Activated CD4-positive, alpha-beta memory T cell treated with anti-CD3 and anti-CD28 coated beads, Interleukin-2, amount 10 ng/mL, durations not matched to agents 7 days and 5 days (primary cell): ENCODE measurements around the gene IFITM10. TPM values are rescaled to one million over a fixed set of nuclear protein-coding genes. Genes with fewer than 3 reads are reported as not detected.

Experiments used
- CTCF ChIA-PET: fragments of 350-600 bp; sonication (Branson Sonifier 250); formaldehyde crosslinking; loops from one replicate; lab custom pipeline; 2021; ENCODE audit warnings: antibody characterized with exemption, inconsistent platforms; lab: Charles Lee
- POLR2A ChIA-PET: fragments of 350-600 bp; sonication (Branson Sonifier 250); formaldehyde crosslinking; loops from one replicate; lab custom pipeline; 2021; ENCODE audit warnings: antibody characterized with exemption; lab: Charles Lee
- DNase-seq: peaks from one replicate; pipeline ENCODE4 v3.0.0-alpha.2; 2020
- H3K27ac Mint-ChIP-seq: one replicate; pipeline ENCODE4 v1.8.0; 2021; ENCODE audit warnings: mild to moderate bottlenecking, mixed read lengths
- H3K27me3 Mint-ChIP-seq: one replicate; pipeline ENCODE4 v1.8.0; 2021; ENCODE audit warnings: mixed read lengths
- H3K36me3 Mint-ChIP-seq: one replicate; pipeline ENCODE4 v1.8.0; 2021; ENCODE audit warnings: low read depth, mixed read lengths
- H3K4me1 Mint-ChIP-seq: one replicate; pipeline ENCODE4 v1.8.0; 2021; ENCODE audit warnings: mixed read lengths
- H3K4me3 Mint-ChIP-seq: one replicate; pipeline ENCODE4 v1.8.0; 2021; ENCODE audit warnings: mild to moderate bottlenecking, mixed read lengths
- H3K9me3 Mint-ChIP-seq: one replicate; pipeline ENCODE4 v1.8.0; 2021; ENCODE audit warnings: mixed read lengths
- total RNA-seq, 2 experiments: library from RNA; stranded (reverse); gene quantifications; one replicate each; pipeline ENCODE4 v1.2.3, GENCODE V29; 2021

The IFITM10 gene
- total RNA-seq, 2 experiments from 2014 or later, result 0.70 to 1.3 TPM

DNA sequence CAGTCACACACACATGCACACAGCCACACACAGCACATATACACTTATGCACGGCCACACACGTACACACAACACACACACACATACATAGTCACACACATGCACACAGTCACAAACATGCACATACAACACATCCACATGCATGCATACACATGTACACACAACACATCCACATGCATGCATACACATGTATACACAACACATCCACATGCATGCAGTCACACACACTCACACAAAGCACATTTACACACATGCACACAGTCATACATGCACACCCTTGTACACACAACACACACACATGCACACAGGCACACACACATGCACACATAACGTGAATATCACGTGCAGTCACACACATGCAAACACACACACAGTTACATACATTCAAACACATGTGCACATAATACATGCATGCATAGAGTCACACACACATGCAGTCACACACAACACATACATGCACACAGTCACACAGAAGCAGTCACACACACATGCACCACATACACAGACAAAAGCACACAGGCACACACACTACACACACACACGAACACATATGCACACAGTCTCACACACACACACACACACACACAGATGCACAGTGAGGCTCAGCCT lies 18.8 kb downstream of the IFITM10 start:
- CTCF ChIA-PET, result no interaction called here
- Mint-ChIP-seq H3K4me1 (peaks cover 37% of the 10 kb centered on the region), H3K9me3 (peaks cover 18% of the 10 kb centered on the region), H3K27me3 (peaks cover 53% of the 10 kb centered on the region), H3K27ac (peak overlapping the region; percentile 37), H3K4me3 (no peak overlapping the region), H3K36me3 (peaks cover 11% of the 10 kb centered on the region)
- DNase-seq, result no peak
- POLR2A ChIA-PET, result no interaction called here

GRCh38 chr11:1730059-1730629 lies 20.3 kb downstream of the IFITM10 start:
- Mint-ChIP-seq H3K4me1 (peaks cover 37% of the 10 kb centered on the region), H3K27ac (no peak overlapping the region), H3K4me3 (no peak overlapping the region), H3K9me3 (peaks cover 12% of the 10 kb centered on the region), H3K36me3 (peaks cover 4% of the 10 kb centered on the region), H3K27me3 (peaks cover 50% of the 10 kb centered on the region)
- ChIA-PET CTCF (no interaction called here), POLR2A (no interaction called here)
- DNase-seq, result no peak

DNA sequence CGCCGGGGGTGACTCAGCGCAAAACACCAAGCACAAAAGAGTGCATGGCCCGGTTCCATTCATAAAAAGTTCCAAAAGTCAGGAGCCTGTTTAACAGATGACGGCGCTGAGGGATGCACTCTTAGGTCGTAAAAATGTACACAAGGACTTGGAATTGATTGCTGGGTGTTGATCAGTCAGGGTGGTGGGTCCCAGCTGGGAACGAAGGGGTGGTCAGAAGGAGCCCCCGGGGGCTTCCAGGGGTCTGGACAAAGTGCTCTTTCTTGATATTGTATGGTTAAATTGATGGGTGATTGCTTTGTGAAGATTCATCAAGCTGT lies 20.7 kb downstream of the IFITM10 start:
- no peak for DNase-seq
- H3K36me3 Mint-ChIP-seq, result peaks cover 4% of the 10 kb centered on the region
- CTCF ChIA-PET, result no interaction called here
- POLR2A ChIA-PET, result no interaction called here
- peaks cover 12% of the 10 kb centered on the region for H3K9me3 Mint-ChIP-seq
- peaks cover 50% of the 10 kb centered on the region for H3K27me3 Mint-ChIP-seq
- peaks cover 37% of the 10 kb centered on the region for H3K4me1 Mint-ChIP-seq
- no peak overlapping the region for H3K4me3 Mint-ChIP-seq
- H3K27ac Mint-ChIP-seq, result no peak overlapping the region

- Mint-ChIP-seq H3K27ac (peak overlapping the region; percentile 15), H3K27me3 (peaks cover 50% of the 10 kb centered on the region), H3K36me3 (peaks cover 4% of the 10 kb centered on the region), H3K4me3 (no peak overlapping the region), H3K4me1 (peaks cover 33% of the 10 kb centered on the region), H3K9me3 (peaks cover 12% of the 10 kb centered on the region)
- no peak for DNase-seq
- ChIA-PET POLR2A (no interaction called here), CTCF (no interaction called here)
These were observed 21.3 kb downstream of the IFITM10 start for GRCh38 chr11:1728931-1729691.

DNA sequence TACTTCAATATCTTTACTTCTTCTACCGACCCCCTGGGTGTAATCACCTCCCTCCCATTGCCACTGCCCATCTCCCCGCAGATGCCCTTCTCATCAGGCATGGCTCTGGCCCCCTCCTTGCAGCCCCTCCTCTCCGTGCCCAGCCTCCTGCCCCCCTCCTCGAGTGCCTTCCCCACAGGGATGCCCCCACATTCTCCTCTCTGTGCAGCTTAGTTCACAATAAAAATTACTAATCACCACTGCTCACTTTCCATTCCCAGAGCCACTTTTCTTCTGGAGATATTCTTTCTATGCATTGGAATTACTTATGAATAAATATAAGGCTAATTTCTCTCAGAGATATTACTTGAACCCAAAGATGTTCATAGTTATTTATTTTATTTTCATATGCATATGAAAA lies 22.1 kb downstream of the IFITM10 start:
- Mint-ChIP-seq H3K4me3 (no peak overlapping the region), H3K27me3 (peaks cover 48% of the 10 kb centered on the region), H3K4me1 (peaks cover 33% of the 10 kb centered on the region), H3K9me3 (peaks cover 12% of the 10 kb centered on the region), H3K27ac (no peak overlapping the region), H3K36me3 (peaks cover 4% of the 10 kb centered on the region)
- CTCF ChIA-PET, result interaction anchor here (1.5 kb wide), 1 partner anchor 34 kb away, joined by 3 read pairs; no protein-coding TSS in a partner anchor
- POLR2A ChIA-PET, result no interaction called here
- no peak for DNase-seq

DNA sequence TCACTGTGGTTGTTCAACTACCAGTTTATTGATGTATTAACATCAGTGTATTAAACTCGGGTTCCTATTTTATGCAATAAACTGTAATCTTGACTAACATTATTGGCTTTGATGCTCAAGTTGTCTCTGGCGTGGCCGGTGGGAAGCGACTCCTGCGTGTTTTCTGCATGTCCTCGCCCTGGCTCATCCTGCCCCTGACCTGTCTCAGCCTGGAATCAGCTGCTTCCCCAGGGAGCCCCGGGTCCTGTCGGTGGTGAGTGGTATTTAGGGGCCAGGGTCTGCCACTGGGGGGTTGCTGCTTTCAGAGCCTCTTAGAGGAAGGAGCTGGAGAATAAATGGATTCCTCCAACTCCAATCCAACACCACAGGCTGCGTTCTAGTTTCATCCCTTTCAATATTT lies 22.5 kb downstream of the IFITM10 start:
- Mint-ChIP-seq H3K4me3 (no peak overlapping the region), H3K9me3 (peaks cover 12% of the 10 kb centered on the region), H3K4me1 (peaks cover 33% of the 10 kb centered on the region), H3K27ac (no peak overlapping the region), H3K27me3 (peaks cover 52% of the 10 kb centered on the region), H3K36me3 (peaks cover 4% of the 10 kb centered on the region)
- POLR2A ChIA-PET, result no interaction called here
- no peak for DNase-seq
- CTCF ChIA-PET, result interaction anchor here (1.5 kb wide), 1 partner anchor 34 kb away, joined by 3 read pairs; no protein-coding TSS in a partner anchor

DNA sequence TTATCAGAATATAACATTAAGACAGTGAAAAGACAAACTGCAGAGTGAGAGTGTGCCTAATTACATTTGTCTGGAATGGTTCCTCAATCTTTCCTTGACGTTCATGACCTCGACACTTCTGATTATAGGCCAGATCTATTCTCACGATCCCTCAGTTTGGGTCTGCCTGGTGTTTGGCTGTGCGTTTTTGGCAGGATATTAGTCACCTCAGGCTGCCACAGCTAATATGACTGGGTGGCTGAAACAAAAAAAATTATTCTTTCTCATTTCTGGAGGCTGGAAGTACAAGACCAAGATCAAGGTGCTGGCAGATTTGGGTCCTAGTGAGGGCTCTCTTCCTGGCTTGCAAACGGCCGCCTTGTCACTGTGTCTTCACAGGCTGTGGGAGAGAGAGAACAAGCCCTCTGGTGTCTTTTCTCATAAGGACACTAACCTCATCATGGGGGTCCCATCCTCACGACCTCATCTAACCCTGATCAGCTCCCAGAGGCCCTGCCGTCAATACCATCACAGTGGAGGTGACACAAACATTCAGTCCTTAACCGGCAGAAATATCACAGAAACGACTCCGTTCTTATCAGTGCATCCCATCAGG lies 23.2 kb downstream of the IFITM10 start:
- DNase-seq, result no peak
- peaks cover 4% of the 10 kb centered on the region for H3K36me3 Mint-ChIP-seq
- no peak overlapping the region for H3K4me3 Mint-ChIP-seq
- POLR2A ChIA-PET, result no interaction called here
- peaks cover 57% of the 10 kb centered on the region for H3K27me3 Mint-ChIP-seq
- CTCF ChIA-PET, result interaction anchor here (0.7 to 1.5 kb wide), 2 partner anchors 33 to 106 kb away, joined by 3 read pairs; no protein-coding TSS in a partner anchor
- peaks cover 12% of the 10 kb centered on the region for H3K9me3 Mint-ChIP-seq
- peaks cover 33% of the 10 kb centered on the region for H3K4me1 Mint-ChIP-seq
- no peak overlapping the region for H3K27ac Mint-ChIP-seq

DNA sequence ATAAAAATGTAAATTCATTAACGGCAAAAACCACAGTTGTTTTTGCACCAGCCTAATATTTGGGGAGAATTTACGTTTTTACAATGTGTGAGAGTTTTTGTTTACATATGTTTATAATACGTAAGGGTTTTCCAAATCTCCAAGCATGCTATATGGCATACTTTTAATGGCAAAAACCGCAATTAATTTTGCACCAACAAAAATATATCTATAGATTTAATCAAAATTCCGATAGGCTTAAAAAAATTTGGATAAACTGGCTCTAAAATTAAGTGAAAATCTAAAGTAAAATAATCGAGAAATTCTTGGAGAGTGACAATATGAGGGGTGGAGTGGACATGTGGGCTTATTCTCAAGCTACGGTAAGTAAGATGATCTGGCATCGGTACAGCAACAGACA lies 30.6 kb downstream of the IFITM10 start:
- CTCF ChIA-PET, result interaction anchor here (1.1 kb wide), 1 partner anchor 113 kb away, joined by 3 read pairs; no protein-coding TSS in a partner anchor
- Mint-ChIP-seq H3K4me3 (no peak overlapping the region), H3K4me1 (no peaks in the 10 kb centered on the region), H3K9me3 (no peaks in the 10 kb centered on the region), H3K27me3 (peaks cover 22% of the 10 kb centered on the region), H3K36me3 (no peaks in the 10 kb centered on the region), H3K27ac (no peak overlapping the region)
- POLR2A ChIA-PET, result no interaction called here
- no peak for DNase-seq

GRCh38 chr11:1718326-1718725 lies 32.1 kb downstream of the IFITM10 start:
- Mint-ChIP-seq H3K36me3 (no peaks in the 10 kb centered on the region), H3K27ac (no peak overlapping the region), H3K27me3 (peaks cover 23% of the 10 kb centered on the region), H3K4me3 (no peak overlapping the region), H3K9me3 (no peaks in the 10 kb centered on the region), H3K4me1 (no peaks in the 10 kb centered on the region)
- ChIA-PET CTCF (interaction anchor here (0.9 to 1.1 kb wide), 2 partner anchors 66 to 114 kb away, joined by 3 read pairs; no protein-coding TSS in a partner anchor), POLR2A (no interaction called here)
- no peak for DNase-seq

- Mint-ChIP-seq H3K4me3 (no peak overlapping the region), H3K9me3 (no peaks in the 10 kb centered on the region), H3K27ac (no peak overlapping the region), H3K36me3 (no peaks in the 10 kb centered on the region), H3K4me1 (no peaks in the 10 kb centered on the region), H3K27me3 (peaks cover 17% of the 10 kb centered on the region)
- CTCF ChIA-PET, result interaction anchor here (0.7 to 0.9 kb wide), 3 partner anchors 88 to 166 kb away, joined by 3 read pairs; no protein-coding TSS in a partner anchor
- no peak for DNase-seq
- POLR2A ChIA-PET, result no interaction called here
These were observed 32.6 kb downstream of the IFITM10 start for GRCh38 chr11:1717745-1718144.

DNA sequence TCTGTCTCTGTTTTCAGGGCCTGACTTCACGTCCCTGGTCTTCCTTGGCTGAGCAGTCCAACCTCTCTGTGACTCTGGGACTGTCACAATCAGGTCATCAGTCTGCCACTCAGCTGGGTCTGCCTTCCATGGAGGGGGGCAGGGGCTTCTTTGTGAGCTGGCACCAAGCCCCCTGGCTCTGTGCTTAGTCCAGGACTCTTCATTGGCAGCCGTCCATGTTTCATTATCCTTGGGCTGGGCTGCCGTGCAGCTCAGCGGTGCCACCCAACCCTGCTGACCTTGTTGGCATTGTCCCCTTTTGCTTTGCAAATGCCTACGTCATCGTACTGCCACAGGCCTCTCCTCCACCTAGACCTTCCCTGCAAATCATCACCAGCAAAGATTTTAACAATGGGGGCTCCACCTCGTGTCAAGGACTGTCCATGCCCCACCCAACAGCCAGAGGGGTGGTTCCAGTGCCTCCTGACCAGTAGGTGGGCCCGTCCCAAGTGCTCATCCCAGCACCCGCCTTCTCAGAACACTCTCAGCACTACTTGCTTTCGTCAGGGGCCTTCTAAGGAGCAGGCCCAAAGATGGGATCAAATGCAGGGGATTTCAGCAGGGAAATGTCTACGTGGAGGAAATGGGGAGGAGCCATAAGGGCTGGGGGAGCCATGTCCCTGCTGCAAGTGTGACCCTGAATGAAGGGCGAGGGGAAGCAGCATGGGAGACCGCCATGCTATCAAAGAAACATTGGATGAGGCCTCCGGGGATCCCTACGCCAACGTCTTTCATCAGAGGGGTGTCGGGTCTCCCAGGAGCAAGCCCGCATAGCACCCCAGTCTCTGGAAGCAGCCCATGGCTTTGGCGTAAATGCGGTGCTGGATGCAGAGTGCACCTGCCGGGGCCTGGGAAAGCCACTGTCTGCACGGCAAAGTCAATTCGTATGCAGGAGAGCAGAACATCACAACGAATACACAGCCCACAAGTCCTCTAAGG lies 35.2 kb downstream of the IFITM10 start:
- ChIA-PET CTCF (no interaction called here), POLR2A (interaction anchor here (1.2 kb wide), 1 partner anchor 14 kb away, joined by 3 read pairs; no protein-coding TSS in a partner anchor)
- Mint-ChIP-seq H3K4me1 (no peaks in the 10 kb centered on the region), H3K4me3 (no peak overlapping the region), H3K27ac (no peak overlapping the region), H3K36me3 (no peaks in the 10 kb centered on the region), H3K9me3 (no peaks in the 10 kb centered on the region), H3K27me3 (peaks cover 15% of the 10 kb centered on the region)
- no peak for DNase-seq

- Mint-ChIP-seq H3K9me3 (no peaks in the 10 kb centered on the region), H3K4me3 (no peak overlapping the region), H3K36me3 (no peaks in the 10 kb centered on the region), H3K27ac (no peak overlapping the region), H3K27me3 (peaks cover 25% of the 10 kb centered on the region), H3K4me1 (peaks cover 6% of the 10 kb centered on the region)
- ChIA-PET POLR2A (no interaction called here), CTCF (interaction anchor here (4.0 kb wide), 2 partner anchors 15 to 124 kb away, joined by 27 read pairs; no protein-coding TSS in a partner anchor)
- no peak for DNase-seq
These were observed 41.7 kb downstream of the IFITM10 start for GRCh38 chr11:1708716-1709115.
